Lower leg skin (tissue), 4 donors: ENCODE data around the gene NCBP3. TPM values are rescaled to one million over a fixed set of nuclear protein-coding genes. Genes with fewer than 3 reads are reported as not detected.
"Not testable (repeated sequence)": the region's sequence is repeated elsewhere in the genome, so short reads cannot be mapped to it uniquely, and the experiment has no call there.

Experiments
- DNase-seq, 2 donors: peaks; one replicate each; pipeline ENCODE4 v3.0.0-alpha.2; 2019; ENCODE audit warnings: low spot score in 2 of 2
- H3K4me3 ChIP-seq: fragments of 200-600 bp; sonication (generic); 2 replicates; pipeline ENCODE4 v1.5.1; 2017; ENCODE audit warnings: mild to moderate bottlenecking, low read depth; ENCODE audit not compliant: poor library complexity, severe bottlenecking
- POLR2A ChIP-seq, 2 donors: fragments of 450-650 bp; IDR thresholded peaks; one replicate each; pipeline ENCODE4 v1.6.1; 2016 to 2017; ENCODE audit warnings: antibody characterized with exemption in 2 of 2, mild to moderate bottlenecking in 1 of 2, moderate library complexity in 1 of 2
- WGBS, 2 donors: methylation state at CpG; one replicate each; pipeline ENCODE4 v1.1.5; 2018; 5-methylcytosine and 5-hydroxymethylcytosine counted together
- intact Hi-C: fragments of 100-400 bp; cut with DNase I; formaldehyde crosslinking; loops from one replicate; pipeline ENCODE4 v1.15.0; 2023; ENCODE audit warnings: low total_unique reads
- total RNA-seq, 4 donors: library from RNA; depleted of rRNA; stranded (reverse); fragments of >200 nt; gene quantifications; one replicate each; pipeline ENCODE4 v1.1.0, GENCODE V29; 2016
- TF ChIP-seq, protein P1 (sequence below), 3 donors: fragments of 450-650 bp; IDR thresholded peaks; one replicate each; pipeline ENCODE4 v1.5.1; 2016; ENCODE audit warnings: antibody characterized with exemption in 3 of 3, mild to moderate bottlenecking in 3 of 3, moderate library complexity in 2 of 3

Gene NCBP3
- total RNA-seq, 4 donors from 2014 or later, result 21.6 to 24.4 (median 23.3) TPM

DNA sequence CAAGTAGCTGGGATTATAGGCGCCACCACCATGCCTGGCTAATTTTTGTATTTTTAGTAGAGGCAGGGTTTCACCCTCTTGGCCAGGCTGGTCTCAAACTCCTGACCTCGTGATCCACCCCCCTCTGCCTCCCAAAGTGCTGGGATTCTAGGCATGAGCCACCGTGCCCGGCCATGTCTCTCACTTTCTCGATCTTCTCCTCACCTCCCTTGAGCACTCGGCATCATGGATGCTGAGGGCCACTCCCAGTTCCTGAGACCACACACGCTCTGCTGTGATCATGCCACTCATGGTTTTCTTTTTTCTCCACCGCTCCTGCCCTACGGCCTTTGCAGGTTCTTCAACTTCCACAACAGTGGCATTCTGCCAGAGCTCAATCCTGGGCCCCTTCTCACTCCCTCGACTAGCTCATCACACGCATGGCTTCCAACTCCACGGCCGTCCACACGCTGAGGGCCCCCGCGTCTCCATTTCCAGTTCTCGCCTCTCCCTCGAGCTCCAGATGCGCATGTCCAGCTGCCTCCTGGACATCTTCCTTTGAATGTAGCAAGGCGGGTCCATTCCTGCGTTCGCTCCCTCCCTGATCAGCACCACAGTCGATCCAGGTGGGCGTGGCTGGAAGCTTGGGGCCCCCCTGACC, 5.5 kb upstream of the NCBP3 start:
- DNase-seq, result no peak
- intact Hi-C loops, result no loop called here
- 68 to 73% methylated on average over 24 of the region's 24 CpGs for WGBS, 2 donors

DNA sequence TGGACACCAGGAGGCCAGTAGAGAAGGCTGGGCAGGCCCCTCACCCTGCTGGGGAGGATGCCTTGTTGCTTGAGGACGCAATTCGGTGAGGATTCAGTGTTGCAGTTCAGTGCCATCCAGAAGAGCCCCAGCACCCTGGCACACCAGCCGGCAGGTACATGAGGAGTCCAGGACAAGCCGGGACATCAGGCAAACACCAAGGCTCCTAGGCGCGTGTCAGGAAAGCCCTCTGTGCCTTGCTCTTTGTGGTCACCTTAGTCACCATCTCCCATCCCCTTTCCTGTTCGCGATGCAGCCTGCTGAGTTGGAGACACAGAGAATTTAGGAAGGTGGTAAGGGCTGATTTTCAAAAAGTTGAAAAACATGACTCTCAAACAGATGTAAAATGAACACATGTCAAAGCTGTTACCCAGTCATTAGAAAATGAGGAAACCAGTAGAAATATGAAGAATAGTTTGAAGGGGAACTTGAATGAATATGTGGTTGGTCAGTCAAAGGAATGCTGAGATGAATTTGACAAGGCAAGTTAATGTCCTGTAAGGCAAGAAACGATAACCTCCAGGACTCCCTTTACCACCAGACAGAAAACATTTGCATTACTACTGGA, 2.3 kb upstream of the NCBP3 start:
- intact Hi-C loops, result no loop called here
- DNase-seq, result no peak
- WGBS, 2 donors, result 76 to 83% methylated on average over 9 of the region's 9 CpGs
- no peak overlapping the region for H3K4me3 ChIP-seq
- TF ChIP-seq, protein P1, sequence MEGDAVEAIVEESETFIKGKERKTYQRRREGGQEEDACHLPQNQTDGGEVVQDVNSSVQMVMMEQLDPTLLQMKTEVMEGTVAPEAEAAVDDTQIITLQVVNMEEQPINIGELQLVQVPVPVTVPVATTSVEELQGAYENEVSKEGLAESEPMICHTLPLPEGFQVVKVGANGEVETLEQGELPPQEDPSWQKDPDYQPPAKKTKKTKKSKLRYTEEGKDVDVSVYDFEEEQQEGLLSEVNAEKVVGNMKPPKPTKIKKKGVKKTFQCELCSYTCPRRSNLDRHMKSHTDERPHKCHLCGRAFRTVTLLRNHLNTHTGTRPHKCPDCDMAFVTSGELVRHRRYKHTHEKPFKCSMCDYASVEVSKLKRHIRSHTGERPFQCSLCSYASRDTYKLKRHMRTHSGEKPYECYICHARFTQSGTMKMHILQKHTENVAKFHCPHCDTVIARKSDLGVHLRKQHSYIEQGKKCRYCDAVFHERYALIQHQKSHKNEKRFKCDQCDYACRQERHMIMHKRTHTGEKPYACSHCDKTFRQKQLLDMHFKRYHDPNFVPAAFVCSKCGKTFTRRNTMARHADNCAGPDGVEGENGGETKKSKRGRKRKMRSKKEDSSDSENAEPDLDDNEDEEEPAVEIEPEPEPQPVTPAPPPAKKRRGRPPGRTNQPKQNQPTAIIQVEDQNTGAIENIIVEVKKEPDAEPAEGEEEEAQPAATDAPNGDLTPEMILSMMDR (IDR thresholded peaks at IDR 0.05), result no peak
- TF ChIP-seq POLR2A (IDR thresholded peaks at IDR 0.05), result no peak

More for the DNA sequence above, 5.5 kb upstream of the NCBP3 start:
- no peak for TF ChIP-seq POLR2A (IDR thresholded peaks at IDR 0.05)
- TF ChIP-seq, protein P1 (IDR thresholded peaks at IDR 0.05), result no peak
- H3K4me3 ChIP-seq, result no peak overlapping the region

DNA sequence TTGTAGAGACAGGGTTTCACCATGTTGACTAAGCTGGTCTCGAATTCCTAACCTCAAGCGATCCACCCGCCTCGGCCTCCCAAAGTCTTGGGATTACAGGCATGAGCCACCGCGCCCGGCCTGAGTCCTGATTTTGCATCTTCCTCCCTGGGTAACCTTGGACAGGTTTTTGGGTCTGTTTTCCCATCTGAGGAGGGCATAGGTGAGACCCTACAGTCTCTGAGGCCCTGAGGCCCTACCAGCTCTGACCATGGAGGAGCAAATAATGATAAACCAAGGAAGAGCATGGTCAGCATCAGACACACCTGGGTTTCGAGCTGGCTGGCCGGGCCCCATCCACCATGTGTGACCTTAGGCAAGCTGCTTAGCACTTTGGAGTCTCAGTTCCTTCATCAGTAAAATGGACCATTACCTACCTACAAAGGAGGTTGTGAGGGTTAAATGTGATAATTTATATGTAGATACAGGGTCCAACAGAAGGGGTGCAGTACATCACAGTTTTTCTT, 1.2 kb upstream of the NCBP3 start:
- intact Hi-C loops, result no loop called here
- TF ChIP-seq, protein P1 (IDR thresholded peaks at IDR 0.05), result no peak
- TF ChIP-seq POLR2A (IDR thresholded peaks at IDR 0.05), result no peak
- WGBS, 2 donors, result 94 to 96% methylated on average over 9 of the region's 9 CpGs
- H3K4me3 ChIP-seq, result no peak overlapping the region
- DNase-seq, result no peak

DNA sequence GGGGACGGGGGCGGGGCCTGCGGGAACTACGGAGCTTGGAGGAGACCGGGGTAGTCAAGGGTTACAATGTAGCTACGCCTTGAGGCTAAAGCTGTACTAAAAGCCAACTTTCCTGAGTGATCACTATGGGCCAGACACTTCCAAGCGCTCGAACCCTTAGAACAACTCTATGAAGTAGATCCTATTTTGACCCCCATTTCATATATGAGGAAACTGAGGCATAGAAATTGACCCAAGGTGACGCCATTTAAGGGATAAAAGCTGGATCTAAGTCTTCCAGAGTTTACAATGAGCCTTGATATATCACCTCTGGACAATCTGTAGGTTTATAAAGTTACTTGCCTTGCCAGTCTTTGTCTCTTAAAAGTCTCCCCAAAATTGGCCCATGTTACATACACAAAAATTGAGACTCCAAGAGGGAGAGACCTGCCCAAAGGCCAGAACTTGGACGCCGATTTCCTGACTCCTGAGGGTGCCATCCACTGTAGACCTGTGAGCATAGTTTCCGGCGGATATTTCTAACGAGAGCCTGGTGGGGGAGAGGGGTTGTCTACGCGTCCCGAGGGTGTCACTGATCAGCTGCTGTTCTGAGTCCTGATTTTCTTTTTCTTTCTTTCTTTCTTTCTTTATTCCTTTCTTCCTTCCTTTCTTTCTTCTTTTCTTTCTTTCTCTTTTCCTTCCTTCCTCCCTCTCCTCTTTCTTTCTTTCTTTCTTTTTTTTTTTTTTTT, 555 bp upstream of the NCBP3 start:
- no peak overlapping the region for H3K4me3 ChIP-seq
- no peak for DNase-seq
- TF ChIP-seq, protein P1 (IDR thresholded peaks at IDR 0.05), result no peak
- TF ChIP-seq POLR2A (IDR thresholded peaks at IDR 0.05), result no peak
- 47 to 52% methylated on average over 13 to 17 of the region's 17 CpGs for WGBS, 2 donors
- intact Hi-C loops, result no loop called here

DNA sequence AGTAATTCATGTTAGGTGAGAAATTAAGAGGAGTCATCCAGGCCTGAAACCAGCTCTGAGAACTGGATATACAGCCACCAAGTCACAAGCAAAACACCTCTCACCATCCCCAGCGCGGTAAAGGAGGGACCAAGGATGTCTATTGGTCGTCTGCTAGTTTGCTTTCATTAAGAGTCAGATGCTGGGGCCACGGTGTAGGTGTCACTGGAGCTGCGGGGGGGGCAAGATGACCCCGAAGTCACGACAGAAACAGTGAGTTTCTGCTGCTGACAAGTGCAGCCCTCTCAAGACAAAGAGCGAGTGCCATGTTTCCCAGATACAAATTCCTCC, 790 bp downstream of the NCBP3 start:
- peak overlapping the region; percentile 92 for H3K4me3 ChIP-seq
- intact Hi-C loops, result no loop called here
- 0% methylated on average over 8 of the region's 8 CpGs for WGBS, 2 donors
- no peak for DNase-seq
- no peak for TF ChIP-seq POLR2A (IDR thresholded peaks at IDR 0.05)
- TF ChIP-seq, protein P1 (IDR thresholded peaks at IDR 0.05), result no peak

DNA sequence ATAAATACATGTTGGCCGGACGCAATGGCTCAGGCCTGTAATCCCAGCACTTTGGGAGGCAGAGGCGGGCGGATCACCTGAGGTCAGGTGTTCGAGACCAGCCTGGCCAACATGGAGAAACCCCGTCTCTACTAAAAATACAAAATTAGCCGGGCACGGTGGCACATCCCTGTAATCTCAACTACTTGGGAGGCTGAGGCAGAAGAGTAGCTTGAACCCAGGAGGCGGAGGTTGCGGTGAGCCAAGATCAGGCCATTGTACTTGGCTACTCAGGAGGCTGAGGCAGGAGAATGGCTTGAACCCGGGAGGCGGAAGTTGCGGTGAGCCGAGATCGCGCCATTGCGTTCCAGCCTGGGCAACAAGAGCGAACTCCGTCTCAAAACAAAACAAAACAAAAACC, 1.5 kb downstream of the NCBP3 start:
- 94 to 95% methylated on average over 19 of the region's 19 CpGs for WGBS, 2 donors
- intact Hi-C loops, H3K4me3 ChIP-seq, DNase-seq: not testable (repeated sequence)
